Activated CD4-positive, alpha-beta T cell treated with anti-CD3 and anti-CD28 coated beads, Interleukin-2, amount 50 U/mL, for 16 hours (primary cell): Measurements from ENCODE around the gene RTP1.
A peak's percentile ranks its signal among the peaks of the same experiment; 100 is the strongest.
"Not testable (repeated sequence)": the region's sequence is repeated elsewhere in the genome, so short reads cannot be mapped to it uniquely, and the experiment has no call there.

Source experiments
- DNase-seq: peaks from one replicate; pipeline ENCODE4 v3.0.0-alpha.2; 2020

Gene RTP1

GRCh38 chr3:187199463-187200050 is 2.3 kb downstream of the RTP1 start:
- not testable (repeated sequence) for DNase-seq

GRCh38 chr3:187205683-187206082 is 8.4 kb downstream of the RTP1 start:
- peak; percentile 5 for DNase-seq

DNA sequence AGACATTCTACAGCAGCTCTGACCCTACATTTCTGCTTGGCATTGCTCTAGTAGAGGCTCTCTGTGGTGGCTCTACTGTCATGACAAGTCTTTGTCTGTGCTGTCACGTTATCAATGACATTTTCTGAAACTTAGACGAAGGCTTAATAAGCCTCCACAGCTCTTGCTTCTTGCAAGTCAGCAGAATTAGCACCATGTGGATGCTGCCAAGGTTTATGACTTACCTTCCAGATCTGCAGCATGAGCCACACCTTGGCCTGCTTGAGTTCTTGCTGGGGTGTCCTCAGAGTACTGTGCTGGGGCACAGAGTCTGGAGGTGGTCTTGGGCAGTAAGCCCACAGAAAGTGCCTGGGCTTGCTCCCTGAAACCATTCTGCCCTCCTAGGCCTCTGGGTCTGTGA is 9.8 kb downstream of the RTP1 start:
- no peak for DNase-seq

DNA sequence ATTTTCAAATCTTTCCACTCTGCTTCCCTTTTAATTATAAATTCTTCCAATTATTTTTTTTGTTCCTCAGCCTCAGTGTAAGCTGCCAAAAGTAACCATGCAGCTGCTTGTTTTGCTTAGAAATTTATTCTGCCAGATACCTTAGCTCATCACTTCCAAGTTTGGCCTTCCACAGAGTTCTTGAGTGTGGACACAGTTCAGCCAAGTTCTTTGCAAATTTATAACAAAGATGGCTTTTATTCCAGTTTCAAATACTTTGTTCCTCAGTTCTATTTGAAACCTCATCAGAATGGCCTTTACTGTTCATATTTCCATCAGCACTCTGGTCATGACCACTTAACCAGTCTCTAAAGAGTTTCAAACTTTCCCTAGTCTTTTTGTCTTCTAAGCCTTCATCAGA is 10.3 kb downstream of the RTP1 start:
- no peak for DNase-seq

- DNase-seq = no peak
Observed at GRCh38 chr3:187208159-187208558, 10.9 kb downstream of the RTP1 start.

DNA sequence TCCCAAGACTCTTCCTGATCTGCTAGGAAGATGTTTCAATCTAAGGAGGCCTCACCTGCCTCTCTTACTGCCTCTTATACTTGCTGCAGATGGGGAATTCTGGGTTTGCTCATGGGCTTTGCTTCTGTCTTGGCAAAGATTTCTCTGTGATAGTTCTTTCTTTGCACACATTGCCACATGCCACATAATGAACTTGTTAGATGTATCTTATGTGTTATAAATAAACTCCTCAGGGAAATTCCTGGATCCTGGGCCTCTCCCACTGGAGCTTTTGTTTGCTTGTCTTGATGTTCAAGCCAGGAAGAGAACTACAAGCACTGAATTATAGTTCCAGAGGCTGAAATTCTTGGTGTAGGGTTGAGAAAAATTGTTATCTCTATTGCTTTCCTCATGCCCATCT is 12.2 kb downstream of the RTP1 start:
- no peak for DNase-seq

GRCh38 chr3:187210091-187210490 is 12.8 kb downstream of the RTP1 start:
- DNase-seq = no peak

- no peak for DNase-seq
Observed at GRCh38 chr3:187210545-187211327, 13.4 kb downstream of the RTP1 start.

DNA sequence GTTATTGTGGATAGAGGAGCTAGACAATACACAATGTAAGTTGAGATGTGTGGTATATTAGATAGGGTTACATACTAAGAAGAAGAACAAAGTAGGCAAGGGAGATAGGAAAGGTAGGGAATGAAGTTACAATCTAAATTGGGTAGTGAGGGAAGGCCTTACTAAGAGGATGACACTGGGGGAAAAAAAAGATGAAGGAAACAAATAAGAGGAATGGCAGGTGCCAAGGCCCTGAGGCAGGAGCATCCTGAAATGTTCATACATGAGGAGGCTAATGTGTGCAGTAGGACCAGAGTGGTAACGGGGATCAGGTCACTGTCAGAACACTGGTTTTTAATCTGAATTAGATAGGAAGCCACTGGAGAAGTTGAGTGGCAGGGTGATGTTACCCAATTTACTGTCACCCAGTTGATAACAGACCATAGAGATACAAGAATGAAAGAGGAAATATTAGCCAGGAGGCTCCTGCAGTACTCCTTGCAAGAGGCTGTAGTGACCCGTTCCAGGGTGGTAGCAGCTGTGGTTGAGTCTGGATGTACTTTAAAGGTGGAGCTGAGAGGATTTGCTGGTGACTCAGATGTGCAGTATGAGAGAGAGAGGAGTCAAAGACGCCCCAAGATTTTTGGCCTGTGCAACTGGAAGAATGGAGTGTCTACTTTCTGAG is 14.4 kb downstream of the RTP1 start:
- no peak for DNase-seq

GRCh38 chr3:187212196-187212545 is 14.9 kb downstream of the RTP1 start:
- DNase-seq = no peak

DNA sequence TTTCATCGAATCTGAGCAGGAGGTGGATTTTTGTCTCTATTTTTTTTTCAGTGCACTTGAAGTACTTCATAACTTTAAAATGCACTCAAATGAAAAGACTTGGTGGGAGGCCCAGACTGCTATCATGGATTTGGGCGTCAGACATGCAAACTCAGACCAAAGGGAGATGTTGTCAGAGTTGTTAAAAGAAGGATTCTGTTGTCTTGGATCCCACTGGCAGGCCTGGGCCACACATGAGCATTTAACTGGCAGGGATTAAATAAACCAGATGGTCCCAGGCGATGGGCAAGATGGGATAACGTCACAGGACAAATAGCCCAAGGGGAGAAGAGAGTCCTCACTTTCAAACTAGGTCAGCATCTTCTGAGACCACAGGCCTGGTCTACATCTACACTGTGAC is 15.4 kb downstream of the RTP1 start:
- no peak for DNase-seq

- no peak for DNase-seq
Observed at GRCh38 chr3:187213616-187214015, 16.3 kb downstream of the RTP1 start.

GRCh38 chr3:187215460-187215859 is 18.2 kb downstream of the RTP1 start:
- no peak for DNase-seq

DNA sequence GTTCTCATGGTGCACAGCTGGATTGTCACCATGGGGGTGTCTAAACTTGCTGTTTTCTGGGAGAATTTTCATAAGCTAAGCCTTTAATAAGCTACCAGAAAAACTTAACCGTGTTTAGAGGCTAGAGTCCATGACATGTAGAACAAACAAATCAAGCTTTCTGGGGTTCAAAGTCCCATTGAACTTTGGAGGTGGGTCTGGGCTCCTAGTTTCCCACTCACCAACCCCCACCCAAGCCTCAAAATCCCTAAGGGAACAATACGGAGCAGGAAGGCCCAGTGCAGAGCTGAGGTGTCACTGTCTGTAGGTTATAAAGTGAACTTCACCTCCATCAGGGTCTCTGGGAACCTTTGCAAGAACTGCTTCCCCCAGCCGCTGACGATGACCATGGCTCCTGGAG is 25.5 kb downstream of the RTP1 start:
- DNase-seq = no peak

DNA sequence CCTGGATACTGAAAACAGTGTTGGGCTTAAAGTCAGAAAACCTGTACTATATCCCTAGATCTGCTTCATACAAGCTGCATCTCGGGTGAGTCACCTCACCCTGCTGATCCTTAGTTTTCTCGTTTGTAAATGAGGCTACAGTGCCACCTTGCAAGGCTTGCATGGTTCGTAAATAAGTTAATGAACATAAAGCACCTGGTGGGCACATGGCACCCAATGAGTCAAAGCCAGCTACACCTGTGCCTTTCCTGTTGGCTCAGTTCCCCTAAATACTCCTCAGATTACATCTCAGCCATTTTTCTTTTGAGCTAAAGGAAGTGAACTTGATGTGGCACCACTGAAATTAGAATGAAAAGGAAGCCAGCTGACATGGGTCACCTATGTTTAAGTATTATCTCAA is 26.5 kb downstream of the RTP1 start:
- DNase-seq = no peak

- no peak for DNase-seq
Observed at GRCh38 chr3:187227658-187228258, 30.5 kb downstream of the RTP1 start.

GRCh38 chr3:187228740-187229139 is 31.5 kb downstream of the RTP1 start:
- no peak for DNase-seq

DNA sequence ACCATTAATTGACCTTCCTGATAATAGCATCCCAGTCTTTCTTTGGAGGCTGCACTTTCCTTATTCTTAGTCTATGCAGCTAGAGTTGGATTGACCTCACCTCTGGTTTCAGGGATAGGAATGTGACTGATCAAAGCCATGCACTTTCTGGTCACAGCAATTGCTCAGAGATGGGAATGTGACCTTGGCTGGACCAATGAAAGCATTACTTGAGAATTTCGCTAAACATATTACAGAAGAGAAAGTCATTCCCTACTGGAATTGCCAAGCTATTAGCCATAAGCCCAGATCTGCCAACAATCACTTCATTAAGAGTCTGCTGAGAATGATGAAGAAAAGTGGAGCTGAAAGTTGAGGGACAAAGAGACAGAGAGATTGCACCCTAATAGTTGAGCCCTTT is 32.7 kb downstream of the RTP1 start:
- DNase-seq = no peak

- no peak for DNase-seq
Observed at GRCh38 chr3:187236962-187237361, 39.7 kb downstream of the RTP1 start.

DNA sequence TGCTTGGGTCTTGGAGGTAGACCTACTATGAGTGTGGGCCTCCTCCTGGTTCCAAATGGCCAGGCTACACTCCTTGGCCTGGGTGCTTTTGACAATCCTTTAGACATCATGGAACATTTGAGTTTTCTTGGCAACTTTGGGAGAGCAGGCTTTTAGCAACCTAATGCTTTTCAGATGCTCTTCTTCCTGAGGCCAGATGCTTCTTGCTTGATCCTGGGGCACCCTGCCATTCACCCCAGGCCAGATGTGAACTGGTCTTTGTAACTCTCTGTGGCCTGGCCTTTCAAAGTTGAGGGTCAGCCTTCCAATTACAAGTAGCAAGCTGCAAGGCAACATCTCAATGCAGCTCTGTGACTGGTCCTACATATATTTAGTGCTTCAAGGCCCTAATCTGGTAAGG is 40.5 kb downstream of the RTP1 start:
- DNase-seq = no peak

DNA sequence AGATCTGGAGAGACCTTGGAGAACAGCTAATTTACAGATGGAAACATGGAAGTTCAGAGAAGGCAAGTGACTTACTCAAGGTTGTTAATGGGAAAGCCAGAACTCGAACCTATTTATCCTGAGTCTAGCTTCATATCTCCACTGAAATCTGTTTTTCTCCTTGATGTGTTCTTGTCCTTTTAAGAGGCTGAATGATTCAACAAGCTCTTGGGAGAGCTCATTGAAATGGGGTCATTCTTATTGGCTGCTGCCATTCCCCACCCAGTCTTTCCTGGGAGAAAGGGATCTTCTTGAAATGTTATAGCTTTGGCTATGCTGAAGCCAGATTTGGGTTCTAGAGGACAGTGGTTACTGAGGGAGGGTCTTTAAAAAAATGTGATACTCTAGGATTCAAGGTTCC is 41.0 kb downstream of the RTP1 start:
- no peak for DNase-seq

GRCh38 chr3:187238835-187239234 is 41.5 kb downstream of the RTP1 start:
- DNase-seq = not testable (repeated sequence)

GRCh38 chr3:187242435-187242834 is 45.1 kb downstream of the RTP1 start:
- DNase-seq = no peak

DNA sequence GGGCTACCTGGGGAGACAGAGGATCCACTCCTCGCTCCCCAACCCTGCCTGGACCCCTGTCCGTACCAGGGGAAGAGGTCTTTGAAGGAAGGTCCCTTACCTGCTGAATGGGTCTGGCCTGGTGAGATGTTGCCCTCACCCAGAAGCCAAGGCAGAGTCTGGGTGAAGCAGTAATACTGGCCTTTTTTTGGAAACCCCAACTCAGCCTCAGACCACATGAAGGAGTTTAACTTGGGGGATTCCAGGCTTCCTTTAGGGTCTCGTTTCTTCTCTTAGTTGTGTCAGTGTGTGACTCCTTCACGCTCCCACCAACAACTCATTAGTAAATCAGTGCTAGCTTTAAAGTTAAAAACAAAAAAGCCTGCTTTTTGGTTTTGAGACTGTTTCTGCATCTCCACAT is 45.6 kb downstream of the RTP1 start:
- no peak for DNase-seq
